Glomerular endothelial cell (primary cell): ENCODE data around the gene ADGRG6. TPM values are rescaled to one million over a fixed set of nuclear protein-coding genes. Genes with fewer than 3 reads are reported as not detected.
"Not testable (repeated sequence)": the region's sequence is repeated elsewhere in the genome, so short reads cannot be mapped to it uniquely, and the experiment has no call there.

Experiments used
- DNase-seq: peaks from one replicate; pipeline ENCODE4 v3.0.0-alpha.2; 2011; ENCODE audit warnings: low read depth, low spot score; ENCODE audit errors: extremely low read depth
- total RNA-seq: library from RNA; depleted of rRNA; stranded (reverse); fragments of >200 nt; gene quantifications from 2 replicates; pipeline ENCODE4 v1.2.3, GENCODE V29; 2015

Gene ADGRG6
- total RNA-seq, 1 donor from 2014 or later, result 79.5 TPM

DNA sequence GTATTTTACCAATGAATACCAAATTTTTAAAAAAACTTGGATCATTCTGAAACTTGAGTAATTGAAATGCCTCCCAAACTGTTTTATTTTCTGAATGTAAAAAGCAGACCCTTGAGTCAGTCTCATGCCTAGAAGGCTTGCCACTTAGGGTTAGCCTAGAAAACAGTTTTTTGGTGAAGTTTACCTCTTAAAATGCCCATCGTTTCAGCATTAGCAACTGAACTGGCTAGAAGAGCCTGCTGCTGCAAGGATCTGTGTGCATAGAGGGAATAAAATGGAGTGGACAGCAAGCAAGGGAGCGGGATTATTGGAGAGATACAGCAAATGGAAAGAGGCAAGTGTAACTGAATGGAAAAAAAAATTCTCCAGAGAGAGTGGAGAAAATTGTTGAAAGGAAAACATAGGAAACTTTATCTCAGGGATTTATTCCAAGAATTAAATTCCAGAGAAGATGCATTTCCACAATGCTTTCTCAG is 40.1 kb downstream of the ADGRG6 start:
- no peak for DNase-seq

DNA sequence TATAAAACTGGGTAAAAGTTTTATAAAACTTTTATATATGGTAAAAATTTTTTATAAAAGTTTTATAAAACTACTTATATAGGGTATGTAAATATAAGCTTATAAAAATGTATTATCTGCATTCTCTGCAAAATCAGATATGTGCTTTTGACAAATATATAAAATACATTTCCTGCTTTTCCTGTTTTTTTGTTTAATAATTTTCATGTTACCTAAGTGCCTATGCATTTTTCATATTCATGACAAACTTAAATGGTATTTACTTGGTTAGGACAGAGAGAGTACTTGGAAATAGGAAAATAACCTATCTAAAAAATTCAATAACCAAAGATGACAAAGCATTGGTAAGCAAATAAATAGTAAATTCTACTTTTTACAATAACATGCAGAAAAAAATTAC is 41.2 kb downstream of the ADGRG6 start:
- DNase-seq, result no peak

DNA sequence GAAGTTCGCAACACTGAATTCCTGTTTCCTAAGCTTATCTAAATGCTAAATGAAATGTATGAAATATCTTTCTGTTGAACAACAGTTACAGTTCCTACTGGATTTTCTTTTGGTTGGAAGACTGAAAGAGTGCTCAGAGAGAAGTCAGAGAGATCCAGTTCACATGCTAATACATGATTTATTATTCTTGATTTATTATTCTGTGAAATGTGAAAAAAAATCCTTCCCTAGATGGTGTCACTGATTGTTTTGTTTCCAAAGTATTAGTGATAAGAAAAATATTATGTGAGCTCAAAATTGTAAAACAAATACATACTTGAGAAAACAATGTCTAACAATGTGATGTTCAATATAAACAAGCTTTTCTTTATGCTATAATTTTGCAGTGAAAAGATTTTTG is 42.1 kb downstream of the ADGRG6 start:
- no peak for DNase-seq

DNA sequence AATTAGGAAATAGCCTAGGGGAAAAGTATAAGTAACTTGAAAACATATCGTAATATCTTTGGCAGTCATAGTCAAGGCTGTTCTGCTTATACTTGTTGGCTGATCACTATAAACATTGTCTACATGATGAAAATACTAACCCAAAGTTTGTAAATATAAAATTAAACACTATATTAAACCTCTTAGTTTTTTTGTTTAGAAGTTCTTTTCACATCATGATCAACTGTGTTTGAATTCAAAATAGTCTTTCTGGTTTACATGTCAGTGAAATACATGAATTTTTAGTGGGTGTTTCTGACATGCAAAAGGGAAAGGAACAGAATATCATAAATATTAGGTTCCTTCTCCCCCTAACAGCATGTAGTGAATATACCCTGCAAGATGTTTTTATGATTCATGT is 43.5 kb downstream of the ADGRG6 start:
- DNase-seq, result no peak

DNA sequence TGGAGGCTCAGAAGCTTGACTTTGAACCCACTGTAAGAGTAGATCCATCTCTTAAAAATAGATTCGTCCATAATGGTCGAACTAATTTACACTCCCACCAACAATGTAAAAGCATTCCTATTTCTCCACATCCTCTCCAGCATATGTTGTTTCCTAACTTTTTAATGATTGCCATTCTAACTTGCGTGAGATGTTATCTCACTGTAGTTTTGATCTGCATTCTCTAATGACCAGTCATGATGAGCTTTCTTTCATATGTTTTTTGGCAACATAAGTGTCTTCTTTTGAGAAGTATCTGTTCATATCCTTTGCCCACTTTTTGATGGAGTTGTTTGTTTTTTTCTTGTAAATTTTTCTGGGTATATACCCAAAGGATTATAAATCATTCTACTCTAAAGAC is 44.4 kb downstream of the ADGRG6 start:
- not testable (repeated sequence) for DNase-seq

DNA sequence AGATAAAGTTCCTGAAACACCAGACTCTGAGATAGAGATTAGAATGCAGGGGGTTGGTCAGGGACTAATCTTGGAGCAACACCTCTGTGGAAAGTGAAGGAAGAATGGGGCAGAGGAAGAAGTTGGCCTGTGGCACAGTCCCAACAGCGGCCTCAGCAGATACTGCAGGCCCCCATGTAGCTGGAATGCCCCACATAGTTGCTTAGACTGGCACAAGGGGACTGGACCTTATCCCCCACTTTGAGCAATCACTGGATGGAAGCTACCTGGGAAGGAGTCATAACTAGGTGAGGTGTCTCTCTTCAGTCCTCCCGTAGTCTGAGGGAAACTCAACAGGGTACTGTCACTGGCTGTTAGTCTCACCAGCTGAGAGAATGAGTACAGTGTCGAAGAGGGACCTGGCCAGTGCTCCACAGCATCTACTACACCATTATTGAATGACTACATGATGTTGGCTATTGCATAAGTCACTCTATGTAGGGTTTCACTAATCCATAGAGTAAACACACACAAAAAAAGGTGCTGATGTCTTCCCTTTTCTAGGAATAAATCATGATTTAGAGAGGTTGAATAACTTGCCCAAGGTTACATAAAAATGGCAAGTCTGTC is 47.5 kb downstream of the ADGRG6 start:
- DNase-seq, result no peak

DNA sequence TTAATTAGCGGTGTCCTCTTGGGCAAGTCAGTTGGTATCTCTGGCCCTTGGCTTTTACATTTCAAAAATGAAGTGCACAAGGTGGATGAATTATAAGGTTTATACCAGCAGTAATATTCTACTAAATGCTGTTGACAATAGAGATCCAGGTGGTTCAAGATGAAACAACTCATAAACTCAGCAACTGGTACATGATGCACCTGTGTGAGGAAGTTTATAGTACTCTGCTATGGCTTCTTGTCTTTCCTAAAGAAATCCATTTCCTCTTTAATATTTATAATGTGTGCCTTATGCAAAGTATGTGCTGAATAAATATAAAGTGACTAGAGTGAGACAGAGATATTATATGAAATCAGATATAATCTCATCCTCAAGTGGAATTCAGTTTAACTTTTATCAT is 48.5 kb downstream of the ADGRG6 start:
- no peak for DNase-seq

DNA sequence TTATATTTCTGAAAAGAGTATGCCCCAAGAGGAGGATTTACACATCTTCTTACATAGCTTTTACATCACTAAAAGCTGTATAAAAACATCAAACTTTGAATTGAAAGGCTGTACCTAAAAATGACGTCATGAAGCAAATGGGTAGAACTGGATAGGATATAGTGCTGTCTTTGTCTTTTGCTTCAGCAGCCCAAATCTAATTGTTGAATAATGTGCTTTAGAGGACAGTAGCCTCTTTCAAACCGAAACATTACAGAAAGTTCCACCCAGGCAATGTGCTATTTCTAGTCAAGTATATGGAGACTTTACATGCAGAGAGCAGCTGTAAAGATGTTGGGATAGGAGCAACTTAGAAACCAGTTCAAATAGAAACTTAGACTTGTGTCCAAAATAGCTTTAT is 51.9 kb downstream of the ADGRG6 start:
- DNase-seq, result no peak

DNA sequence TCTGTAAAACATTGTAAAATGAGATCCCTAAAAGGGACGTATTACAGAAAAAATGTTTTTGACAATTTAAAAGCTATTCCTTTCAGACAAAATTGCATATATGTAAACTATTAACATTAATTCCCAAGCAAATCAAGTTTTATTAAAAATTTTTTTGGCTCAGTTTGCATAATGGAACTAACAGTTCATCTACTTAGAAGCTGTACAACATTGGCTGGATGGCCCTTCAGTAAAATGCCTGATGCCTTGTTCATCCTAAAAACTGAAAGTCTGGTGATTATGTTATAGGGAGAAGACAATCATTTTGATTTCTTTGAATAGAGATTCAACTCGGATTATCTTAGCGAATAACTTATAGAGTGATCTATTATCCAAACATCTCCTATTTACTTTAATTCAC is 52.8 kb downstream of the ADGRG6 start:
- DNase-seq, result no peak

DNA sequence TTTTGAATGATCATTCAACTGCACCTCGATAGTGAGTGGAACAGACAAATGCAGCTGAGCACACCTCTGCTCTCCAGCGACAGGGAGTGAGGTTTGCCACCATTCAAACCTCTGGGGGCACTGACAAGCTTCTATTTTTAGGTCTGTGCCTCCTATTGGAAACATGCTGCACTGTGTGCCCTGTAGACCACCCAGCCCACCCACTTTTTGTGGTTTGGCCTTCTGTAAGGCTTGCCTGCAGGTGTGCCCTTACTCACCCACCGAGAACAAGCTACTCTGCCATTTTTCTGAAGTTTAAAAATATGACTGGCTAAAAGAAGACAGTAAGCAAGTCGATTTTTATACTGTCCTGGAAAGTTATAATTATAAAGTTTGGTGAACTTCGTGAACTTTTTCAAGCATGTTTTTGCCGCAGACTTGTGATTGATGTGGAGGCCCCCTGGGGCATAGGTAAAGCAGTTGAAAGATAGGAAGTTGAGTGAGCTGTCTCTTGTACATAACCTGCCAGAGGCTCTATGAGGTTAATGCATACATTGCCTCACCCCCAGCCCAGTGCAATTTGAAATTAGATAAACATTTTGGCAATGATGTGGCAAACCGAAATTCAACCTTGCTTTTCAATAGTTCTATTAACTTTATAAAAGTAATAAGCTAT is 53.8 kb downstream of the ADGRG6 start:
- no peak for DNase-seq

DNA sequence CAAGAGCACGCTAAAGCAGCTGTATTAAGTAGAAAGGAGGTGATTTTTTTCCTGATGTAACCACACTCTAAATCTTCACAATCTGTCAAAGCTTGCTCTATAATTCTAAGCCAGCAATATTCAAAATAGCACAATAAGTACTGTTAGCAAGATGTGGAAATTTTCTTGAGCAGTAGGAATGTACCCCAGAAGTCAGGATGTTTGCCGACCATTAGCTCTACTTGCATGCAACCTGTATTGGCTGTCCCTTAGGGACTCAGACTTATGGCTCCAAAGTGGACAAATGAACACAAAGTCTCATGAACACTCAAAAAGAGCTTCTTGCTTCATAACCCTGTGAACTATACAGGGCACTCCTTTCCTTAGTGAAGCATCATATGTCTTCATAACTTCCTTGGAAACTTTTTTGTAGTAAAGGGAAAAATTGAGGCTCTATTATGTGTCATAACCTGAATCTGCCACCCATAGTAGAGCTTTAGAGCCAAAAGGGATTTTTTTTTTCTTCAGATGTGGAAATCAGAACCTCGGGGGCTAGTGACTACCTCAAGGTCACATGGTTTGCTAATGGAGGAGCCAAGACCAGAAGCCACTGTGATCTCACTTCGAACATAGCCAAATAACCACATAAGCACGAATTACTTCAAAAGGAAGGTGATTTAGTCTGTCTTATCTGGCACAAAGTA is 54.5 kb downstream of the ADGRG6 start:
- no peak for DNase-seq

DNA sequence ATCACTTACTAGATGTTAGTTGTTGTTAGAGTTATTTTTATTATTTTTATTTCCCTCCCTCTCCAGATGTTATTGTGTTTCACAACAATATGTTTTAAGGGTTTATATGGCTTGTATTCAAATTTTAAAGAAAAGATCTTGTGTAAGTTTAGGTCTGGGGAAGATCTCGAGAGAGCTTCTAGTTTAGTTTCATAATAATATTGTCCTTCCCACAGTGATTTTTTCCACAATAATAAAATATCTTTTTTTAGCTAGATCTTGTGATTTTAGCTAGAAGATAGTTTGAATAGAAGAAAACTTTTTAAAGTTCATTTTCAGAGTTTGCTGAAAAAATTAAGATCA is 55.0 kb downstream of the ADGRG6 start:
- DNase-seq, result no peak

DNA sequence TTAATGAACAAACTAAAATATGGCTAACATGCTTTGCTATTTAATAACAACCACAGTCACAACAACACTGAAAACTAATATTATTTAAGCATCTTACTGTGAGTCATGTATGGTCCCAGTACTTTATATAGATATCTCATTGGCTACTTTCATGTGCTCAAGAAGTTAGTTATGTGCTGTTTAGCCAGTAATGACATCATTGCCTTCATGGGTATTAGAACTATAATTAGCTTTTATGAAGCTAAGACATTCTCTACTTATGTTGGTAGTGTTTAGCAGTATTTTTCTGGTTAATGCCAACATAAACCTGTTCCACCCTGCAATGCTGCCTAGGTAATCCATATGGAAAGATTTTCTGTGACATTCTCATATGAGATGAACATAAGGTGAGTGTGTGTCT is 56.1 kb downstream of the ADGRG6 start:
- DNase-seq, result no peak

DNA sequence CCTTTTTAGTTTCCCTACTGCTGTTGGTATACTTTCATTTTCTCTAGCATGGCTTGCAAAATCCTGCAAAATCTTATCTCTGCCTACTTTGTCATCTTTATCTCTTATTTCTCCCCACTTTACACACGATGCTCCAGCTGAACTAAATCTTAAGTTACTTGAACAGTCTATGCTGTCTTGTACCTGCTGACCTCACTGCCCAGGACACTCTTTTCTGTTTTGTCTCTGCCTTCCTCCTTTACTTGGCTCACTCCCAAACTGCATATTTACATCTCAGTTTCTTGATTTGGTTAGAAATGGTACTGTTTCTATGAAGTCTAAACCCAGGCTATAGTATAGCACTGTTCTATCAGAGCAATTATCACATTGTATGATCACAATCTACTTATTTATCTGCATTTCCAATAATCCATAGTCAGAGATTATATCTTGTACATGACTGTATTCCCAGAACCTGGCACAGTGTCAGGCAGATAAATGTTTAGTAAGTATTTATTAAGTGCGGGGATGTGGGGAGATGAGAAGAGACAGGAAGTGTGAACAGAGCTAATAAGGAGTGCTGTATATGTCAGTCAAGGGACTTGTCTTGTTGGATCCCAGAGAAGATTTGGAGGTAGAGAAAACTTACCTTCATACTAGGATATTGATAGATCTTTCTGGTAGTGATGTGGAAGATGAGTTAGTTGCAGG is 57.6 kb downstream of the ADGRG6 start:
- no peak for DNase-seq

DNA sequence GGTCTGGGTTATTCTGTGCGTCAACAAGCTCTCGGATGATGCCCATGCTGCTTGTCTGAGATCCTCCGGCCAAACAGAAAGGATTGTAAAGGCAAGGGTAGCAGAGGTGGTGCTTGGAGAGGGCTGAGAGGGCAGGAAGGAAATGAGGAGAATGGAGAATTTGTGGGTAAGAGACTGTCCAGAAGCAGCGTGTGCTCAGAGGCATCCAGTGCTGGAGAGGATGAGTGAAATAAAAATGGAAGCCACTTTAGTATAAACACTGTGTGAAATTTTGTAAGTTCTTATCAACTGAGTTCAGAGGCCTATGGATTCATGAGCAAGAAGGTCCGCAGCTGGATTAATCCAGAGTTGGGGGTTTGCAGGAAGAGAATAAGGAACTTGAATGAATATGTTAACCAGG is 59.5 kb downstream of the ADGRG6 start:
- no peak for DNase-seq

DNA sequence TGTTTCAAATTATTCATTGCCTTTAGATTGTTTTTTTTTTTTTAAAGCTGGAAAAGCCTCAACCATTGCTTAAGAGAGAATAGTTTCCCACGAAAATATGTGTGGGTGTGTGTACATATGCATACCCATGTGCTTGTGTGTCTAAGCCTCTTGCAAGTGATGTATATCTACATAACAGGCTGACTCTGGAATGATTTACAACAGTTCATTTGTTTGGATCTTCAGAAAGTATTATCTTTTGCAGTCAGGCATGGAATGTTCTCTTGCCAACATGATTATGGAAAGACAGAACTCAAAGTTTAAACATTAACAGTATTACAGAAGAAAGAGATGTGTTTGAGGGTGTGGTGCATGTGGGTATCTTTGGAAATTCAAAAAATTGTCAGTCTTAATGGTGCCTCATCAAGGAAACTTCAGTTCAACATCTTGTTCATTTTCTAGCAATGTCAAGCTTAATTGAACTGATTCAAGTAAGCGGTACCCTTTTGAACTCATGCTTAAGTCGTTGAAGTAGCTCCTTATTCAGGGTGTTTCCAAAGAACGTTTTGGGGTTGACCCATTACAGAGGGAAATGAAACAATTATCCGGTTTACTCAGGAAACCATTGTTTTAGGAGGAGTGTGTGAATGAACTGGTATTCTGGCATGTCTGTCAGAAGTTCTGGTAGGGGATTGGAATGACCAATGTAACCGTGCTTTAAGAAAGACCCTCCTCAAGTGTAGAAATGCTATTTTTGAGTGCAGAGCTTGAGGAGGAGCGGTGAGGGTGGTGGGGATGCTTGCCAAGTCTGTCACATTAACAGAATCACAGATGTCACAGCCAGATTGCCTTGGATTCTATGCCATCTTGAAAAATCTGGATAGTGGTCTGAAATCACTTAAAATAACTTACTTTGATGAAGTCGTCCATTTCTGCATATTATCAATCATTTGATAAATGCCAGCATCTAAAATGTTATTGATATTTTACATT is 60.3 kb downstream of the ADGRG6 start:
- DNase-seq, result no peak

DNA sequence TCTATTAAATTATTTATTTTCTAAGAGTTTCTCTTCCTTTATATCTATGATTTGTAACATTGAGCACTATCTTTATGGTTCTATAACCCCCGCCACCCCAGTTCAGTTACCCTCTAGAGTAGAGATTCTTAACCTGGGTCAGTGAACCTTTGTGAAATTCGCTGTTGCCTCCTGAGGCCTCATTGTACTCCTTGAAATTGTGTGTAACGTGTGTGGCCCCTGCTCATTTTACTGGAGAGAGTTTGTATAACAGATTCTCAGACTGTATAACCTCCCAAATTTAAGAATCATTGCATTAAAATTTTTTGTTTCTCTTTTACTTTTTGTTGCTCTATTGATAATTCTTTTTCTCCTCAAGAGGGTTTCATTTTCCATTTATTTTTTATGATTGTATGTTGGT is 65.3 kb downstream of the ADGRG6 start:
- DNase-seq, result no peak

DNA sequence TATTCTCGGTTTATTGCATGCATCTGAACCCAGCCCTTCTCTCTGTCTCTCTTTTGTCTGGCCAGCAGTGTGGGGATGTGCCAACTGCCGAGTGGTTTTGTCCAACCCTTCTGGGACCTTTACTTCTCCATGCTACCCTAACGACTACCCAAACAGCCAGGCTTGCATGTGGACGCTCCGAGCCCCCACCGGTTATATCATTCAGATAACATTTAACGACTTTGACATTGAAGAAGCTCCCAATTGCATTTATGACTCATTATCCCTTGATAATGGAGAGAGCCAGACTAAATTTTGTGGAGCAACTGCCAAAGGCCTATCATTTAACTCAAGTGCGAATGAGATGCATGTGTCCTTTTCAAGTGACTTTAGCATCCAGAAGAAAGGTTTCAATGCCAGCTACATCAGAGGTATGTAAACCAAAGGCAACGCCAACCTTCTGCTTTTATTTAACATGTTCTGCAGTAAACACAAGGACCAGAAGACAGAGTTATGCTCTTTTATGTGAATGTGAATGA is 65.8 kb downstream of the ADGRG6 start:
- DNase-seq, result no peak

DNA sequence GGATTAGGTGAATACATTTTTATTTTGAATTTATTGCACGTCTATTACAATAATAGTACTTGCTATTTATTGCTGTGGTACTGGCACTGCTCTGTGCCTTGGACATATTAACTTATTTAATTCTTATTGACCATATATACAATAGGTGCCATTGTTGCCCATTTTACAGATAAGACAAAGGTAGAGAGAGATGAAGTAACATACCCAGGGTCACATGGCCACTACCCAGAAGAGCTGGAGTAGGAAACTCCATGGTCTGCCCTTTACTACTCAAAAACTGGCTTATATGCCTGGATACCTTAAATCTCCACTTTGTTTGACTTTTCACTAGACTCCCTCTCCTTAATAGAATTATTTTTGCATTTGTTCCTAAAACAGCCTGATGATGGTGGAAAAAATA is 67.5 kb downstream of the ADGRG6 start:
- no peak for DNase-seq

DNA sequence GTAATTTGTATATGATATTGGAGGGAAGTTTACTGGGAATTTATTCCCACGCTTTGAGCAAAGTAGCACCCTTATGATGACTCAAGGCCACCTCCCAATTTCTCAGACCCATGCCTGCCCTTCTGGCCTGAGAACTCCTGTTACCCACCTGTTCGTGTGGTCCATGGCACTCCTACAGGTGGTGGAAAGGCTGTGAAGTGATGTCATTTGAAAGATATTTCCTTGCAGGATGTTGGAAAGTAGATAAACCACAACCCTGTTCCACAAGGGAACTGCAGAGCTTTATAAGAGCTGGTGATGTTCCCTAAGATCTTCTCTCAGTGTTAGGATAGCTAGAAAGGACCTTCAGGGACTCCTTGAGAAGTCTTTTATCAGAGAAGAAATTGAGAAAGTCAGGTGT is 70.5 kb downstream of the ADGRG6 start:
- DNase-seq, result no peak
